Measurements from ENCODE around the gene DUSP22. TPM values are rescaled to one million over a fixed set of nuclear protein-coding genes. Genes with fewer than 3 reads are reported as not detected.

Gene DUSP22
- total RNA-seq, 1 donor from 2014 or later: 22.0 TPM

GRCh38 chr6:339480-339879, 47.2 kb downstream of the DUSP22 start:
- intact Hi-C loops (cut with micrococcal nuclease): loop anchor here (1.0 to 5.0 kb wide), 7 partner anchors 19 to 353 kb away; partner anchors contain the start of genes EXOC2 and IRF4
- Mint-ChIP-seq H3K27me3 (ENCODE audit: insufficient read depth) (peaks cover 2% of the 10 kb centered on the region), H3K4me1 (ENCODE audit: low read depth) (peaks cover 58% of the 10 kb centered on the region), H3K36me3 (ENCODE audit: low read depth) (peaks cover 3% of the 10 kb centered on the region), H3K9me3 (no peaks in the 10 kb centered on the region), H3K27ac (no peak overlapping the region), H3K4me3 (peak overlapping the region; percentile 75)
- no peak for DNase-seq (ENCODE audit: low spot score)

DNA sequence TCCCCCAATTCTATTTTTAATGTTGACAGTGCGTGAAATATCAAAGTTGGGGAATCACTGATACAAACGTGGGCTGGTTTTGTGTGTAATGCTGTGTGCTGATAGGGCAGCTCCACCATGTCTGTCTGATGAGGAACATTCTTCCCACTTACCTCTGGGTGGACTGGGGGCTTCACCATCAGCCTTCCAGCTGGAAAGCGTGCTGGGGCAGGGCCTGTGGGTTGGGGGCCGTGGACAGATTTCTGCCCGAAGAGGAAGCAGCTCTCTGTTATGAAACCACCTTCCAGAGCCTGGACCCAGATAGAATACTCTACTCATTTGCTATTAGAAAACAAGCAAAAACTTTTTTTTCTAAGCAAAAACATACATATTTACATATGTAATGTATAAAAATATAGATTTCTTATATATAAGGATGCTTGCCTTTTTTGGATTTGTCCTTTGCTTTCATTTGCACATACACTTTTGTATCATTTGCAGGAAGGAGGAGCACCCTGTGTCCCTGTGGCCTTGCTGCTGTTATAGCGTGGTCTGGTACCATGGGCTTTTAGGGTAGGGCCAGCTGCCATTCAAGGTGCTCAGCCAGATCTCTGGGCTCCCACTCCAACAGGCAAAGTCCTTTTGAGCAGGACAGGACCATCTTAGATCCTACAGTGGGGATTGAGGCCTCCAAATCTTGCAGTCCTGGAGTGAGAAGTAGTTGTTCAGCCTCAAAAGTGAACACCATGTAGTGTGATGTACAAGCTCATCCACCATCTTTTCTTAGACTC, 48.1 kb downstream of the DUSP22 start:
- DNase-seq (ENCODE audit: low spot score): no peak
- Mint-ChIP-seq H3K4me1 (ENCODE audit: low read depth) (peaks cover 58% of the 10 kb centered on the region), H3K4me3 (no peak overlapping the region), H3K27me3 (ENCODE audit: insufficient read depth) (peaks cover 2% of the 10 kb centered on the region), H3K36me3 (ENCODE audit: low read depth) (peaks cover 3% of the 10 kb centered on the region), H3K27ac (no peak overlapping the region), H3K9me3 (no peaks in the 10 kb centered on the region)
- intact Hi-C loops (cut with micrococcal nuclease): no loop called here

GRCh38 chr6:340991-341827, 48.9 kb downstream of the DUSP22 start:
- Mint-ChIP-seq H3K36me3 (ENCODE audit: low read depth) (peaks cover 3% of the 10 kb centered on the region), H3K9me3 (no peaks in the 10 kb centered on the region), H3K27ac (no peak overlapping the region), H3K4me3 (no peak overlapping the region), H3K4me1 (ENCODE audit: low read depth) (peaks cover 52% of the 10 kb centered on the region), H3K27me3 (ENCODE audit: insufficient read depth) (peaks cover 2% of the 10 kb centered on the region)
- DNase-seq (ENCODE audit: low spot score): no peak
- intact Hi-C loops (cut with micrococcal nuclease): no loop called here

DNA sequence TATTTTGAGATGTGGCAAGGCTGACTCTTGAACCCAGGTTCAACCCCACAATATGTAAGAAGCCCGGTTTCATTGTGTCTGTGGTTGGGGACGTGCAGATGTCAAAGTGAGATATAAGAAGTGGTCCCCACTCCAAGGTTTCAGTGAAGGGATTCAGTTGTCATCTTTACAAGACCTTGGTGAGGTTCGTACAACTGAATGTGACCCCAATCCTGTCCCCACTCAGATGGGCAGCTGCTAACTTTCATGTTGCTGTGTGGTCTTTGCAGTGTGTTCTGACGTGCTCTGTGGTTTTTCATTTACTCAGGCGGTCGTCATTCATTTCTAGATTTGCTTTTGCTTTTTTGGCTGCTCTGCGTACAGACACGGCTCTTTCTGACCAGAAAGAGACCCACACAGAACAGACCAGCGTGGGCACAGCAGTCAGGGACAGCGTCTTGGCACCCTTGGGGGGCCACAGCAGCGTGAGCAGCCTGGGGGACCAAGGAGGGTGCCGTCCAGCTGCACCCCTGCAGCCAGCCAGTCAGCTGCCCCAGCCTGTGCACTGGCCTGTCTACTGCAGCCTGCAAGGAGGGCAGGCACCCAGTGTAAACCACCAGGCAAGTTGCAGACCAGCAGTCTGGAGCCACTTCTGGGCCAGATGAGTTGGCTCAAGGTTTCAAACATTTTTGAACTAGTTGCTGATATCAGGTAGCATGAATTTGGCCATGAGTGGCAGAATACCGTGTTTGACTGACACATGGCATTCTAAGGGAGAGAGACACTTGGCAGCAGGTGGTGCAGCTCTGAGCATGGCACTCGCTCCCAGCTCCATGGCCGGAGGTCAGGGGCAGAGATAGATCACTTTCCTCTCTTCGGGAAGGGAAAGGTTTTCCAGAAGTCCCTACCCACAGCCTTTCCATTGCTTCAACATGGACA, 49.9 kb downstream of the DUSP22 start:
- H3K27ac Mint-ChIP-seq: no peak overlapping the region
- H3K9me3 Mint-ChIP-seq: no peaks in the 10 kb centered on the region
- peaks cover 2% of the 10 kb centered on the region for H3K36me3 Mint-ChIP-seq (ENCODE audit: low read depth)
- DNase-seq (ENCODE audit: low spot score): no peak
- H3K4me3 Mint-ChIP-seq: no peak overlapping the region
- intact Hi-C loops (cut with micrococcal nuclease): no loop called here
- peaks cover 42% of the 10 kb centered on the region for H3K4me1 Mint-ChIP-seq (ENCODE audit: low read depth)
- peaks cover 2% of the 10 kb centered on the region for H3K27me3 Mint-ChIP-seq (ENCODE audit: insufficient read depth)

DNA sequence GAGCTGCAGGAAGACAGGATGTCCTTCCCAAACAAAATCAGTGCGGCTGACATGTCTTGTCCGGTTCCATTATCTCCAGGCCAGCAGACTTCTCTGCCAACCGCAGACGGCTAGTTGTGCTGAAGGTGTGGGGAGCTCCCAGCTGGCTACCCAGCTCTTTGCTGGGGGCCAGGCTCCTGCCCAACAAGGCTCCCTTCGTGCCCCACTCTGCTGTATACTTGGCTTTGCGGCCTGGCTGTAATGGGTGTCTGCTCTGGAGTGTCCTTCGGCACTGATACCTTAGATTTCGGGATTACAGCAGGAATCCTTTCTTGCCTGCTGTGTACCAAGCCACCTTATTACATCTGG, 50.5 kb downstream of the DUSP22 start:
- Mint-ChIP-seq H3K4me3 (no peak overlapping the region), H3K27me3 (ENCODE audit: insufficient read depth) (peaks cover 2% of the 10 kb centered on the region), H3K36me3 (ENCODE audit: low read depth) (peaks cover 2% of the 10 kb centered on the region), H3K9me3 (no peaks in the 10 kb centered on the region), H3K27ac (no peak overlapping the region), H3K4me1 (ENCODE audit: low read depth) (peaks cover 36% of the 10 kb centered on the region)
- intact Hi-C loops (cut with micrococcal nuclease): no loop called here
- no peak for DNase-seq (ENCODE audit: low spot score)

GRCh38 chr6:343226-343935, 51.1 kb downstream of the DUSP22 start:
- no peak overlapping the region for H3K27ac Mint-ChIP-seq
- intact Hi-C loops (cut with micrococcal nuclease): no loop called here
- H3K9me3 Mint-ChIP-seq: no peaks in the 10 kb centered on the region
- DNase-seq (ENCODE audit: low spot score): no peak
- H3K4me1 Mint-ChIP-seq (ENCODE audit: low read depth): peaks cover 31% of the 10 kb centered on the region
- H3K27me3 Mint-ChIP-seq (ENCODE audit: insufficient read depth): peaks cover 2% of the 10 kb centered on the region
- no peak overlapping the region for H3K4me3 Mint-ChIP-seq
- peaks cover 2% of the 10 kb centered on the region for H3K36me3 Mint-ChIP-seq (ENCODE audit: low read depth)

GRCh38 chr6:343960-344815, 51.9 kb downstream of the DUSP22 start:
- H3K27ac Mint-ChIP-seq: no peak overlapping the region
- intact Hi-C loops (cut with micrococcal nuclease): no loop called here
- H3K4me1 Mint-ChIP-seq (ENCODE audit: low read depth): peaks cover 24% of the 10 kb centered on the region
- DNase-seq (ENCODE audit: low spot score): no peak
- peaks cover 6% of the 10 kb centered on the region for H3K36me3 Mint-ChIP-seq (ENCODE audit: low read depth)
- no peak overlapping the region for H3K4me3 Mint-ChIP-seq
- peaks cover 2% of the 10 kb centered on the region for H3K27me3 Mint-ChIP-seq (ENCODE audit: insufficient read depth)
- H3K9me3 Mint-ChIP-seq: no peaks in the 10 kb centered on the region

- DNase-seq (ENCODE audit: low spot score): no peak
- H3K4me3 Mint-ChIP-seq: no peak overlapping the region
- peaks cover 17% of the 10 kb centered on the region for H3K4me1 Mint-ChIP-seq (ENCODE audit: low read depth)
- peaks cover 6% of the 10 kb centered on the region for H3K36me3 Mint-ChIP-seq (ENCODE audit: low read depth)
- peaks cover 2% of the 10 kb centered on the region for H3K27me3 Mint-ChIP-seq (ENCODE audit: insufficient read depth)
- intact Hi-C loops (cut with micrococcal nuclease): no loop called here
- no peak overlapping the region for H3K27ac Mint-ChIP-seq
- no peaks in the 10 kb centered on the region for H3K9me3 Mint-ChIP-seq
Observed at GRCh38 chr6:344816-345340, 52.6 kb downstream of the DUSP22 start.

DNA sequence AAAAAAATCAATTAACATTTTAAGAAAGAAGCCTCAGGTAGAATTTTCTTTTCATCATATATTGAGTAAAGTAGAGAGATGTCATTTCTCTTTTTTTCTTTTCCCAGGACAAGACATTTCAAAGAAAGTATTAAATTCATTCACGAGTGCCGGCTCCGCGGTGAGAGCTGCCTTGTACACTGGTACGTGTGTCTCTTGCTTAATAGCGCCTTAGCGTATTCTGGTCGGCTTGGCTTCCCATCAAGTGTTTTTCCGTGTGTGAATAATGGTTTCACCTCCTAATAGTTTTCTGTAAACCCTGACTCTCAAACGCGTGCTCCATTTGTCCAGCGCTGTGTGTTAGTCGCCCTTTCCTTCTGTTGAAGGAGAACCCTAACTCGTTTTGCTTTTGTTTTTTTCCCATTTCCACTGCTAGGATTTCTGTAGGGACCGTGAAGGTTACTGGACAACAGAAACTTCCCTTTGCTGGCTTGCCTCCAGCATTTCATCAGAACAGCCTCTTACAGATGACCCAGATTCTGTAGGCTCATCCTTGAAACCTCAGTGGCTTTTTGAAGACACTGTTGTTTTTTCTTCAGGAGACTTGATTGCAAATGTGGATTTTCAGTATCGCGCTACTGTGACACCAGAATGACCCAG, 53.6 kb downstream of the DUSP22 start:
- peaks cover 8% of the 10 kb centered on the region for H3K4me1 Mint-ChIP-seq (ENCODE audit: low read depth)
- peaks cover 6% of the 10 kb centered on the region for H3K36me3 Mint-ChIP-seq (ENCODE audit: low read depth)
- H3K27ac Mint-ChIP-seq: no peak overlapping the region
- DNase-seq (ENCODE audit: low spot score): no peak
- peaks cover 2% of the 10 kb centered on the region for H3K27me3 Mint-ChIP-seq (ENCODE audit: insufficient read depth)
- no peaks in the 10 kb centered on the region for H3K9me3 Mint-ChIP-seq
- intact Hi-C loops (cut with micrococcal nuclease): no loop called here
- no peak overlapping the region for H3K4me3 Mint-ChIP-seq

DNA sequence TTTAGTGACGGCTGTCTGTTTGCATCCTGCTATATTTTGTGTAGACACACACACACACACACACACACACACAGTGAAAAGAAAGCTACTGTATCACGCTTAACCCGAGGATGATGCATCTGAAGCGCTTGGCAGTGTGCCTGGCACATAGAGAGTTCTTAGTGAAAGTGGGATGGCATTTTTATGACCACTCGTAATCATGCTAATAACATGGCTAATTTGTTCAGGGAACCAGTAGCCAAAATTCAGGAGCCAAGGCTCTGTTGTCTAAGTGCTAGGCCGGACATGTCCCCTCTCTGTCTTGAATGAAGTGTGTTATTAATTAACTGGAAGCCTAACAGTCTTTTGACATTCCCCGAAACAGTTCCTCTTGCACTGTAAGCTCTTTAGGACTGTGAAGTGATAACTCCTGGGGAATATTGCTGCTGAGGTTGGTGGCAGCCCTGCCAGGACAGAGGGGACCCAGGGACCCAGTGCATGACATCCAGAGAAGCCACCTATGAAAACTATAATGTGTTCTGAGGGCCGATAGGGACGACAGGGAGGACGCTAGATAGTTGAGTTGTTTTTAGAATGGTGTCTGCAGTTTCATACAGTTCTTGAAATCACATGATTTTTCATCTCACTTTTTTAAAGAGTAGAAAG, 54.2 kb downstream of the DUSP22 start:
- Mint-ChIP-seq H3K27me3 (ENCODE audit: insufficient read depth) (peaks cover 2% of the 10 kb centered on the region), H3K9me3 (no peaks in the 10 kb centered on the region), H3K36me3 (ENCODE audit: low read depth) (peaks cover 8% of the 10 kb centered on the region), H3K4me1 (ENCODE audit: low read depth) (peaks cover 3% of the 10 kb centered on the region), H3K4me3 (no peak overlapping the region), H3K27ac (no peak overlapping the region)
- DNase-seq (ENCODE audit: low spot score): no peak
- intact Hi-C loops (cut with micrococcal nuclease): no loop called here

GRCh38 chr6:347232-347631, 54.9 kb downstream of the DUSP22 start:
- no peaks in the 10 kb centered on the region for H3K4me1 Mint-ChIP-seq (ENCODE audit: low read depth)
- H3K27me3 Mint-ChIP-seq (ENCODE audit: insufficient read depth): peaks cover 2% of the 10 kb centered on the region
- H3K27ac Mint-ChIP-seq: no peak overlapping the region
- no peaks in the 10 kb centered on the region for H3K9me3 Mint-ChIP-seq
- no peak overlapping the region for H3K4me3 Mint-ChIP-seq
- intact Hi-C loops (cut with micrococcal nuclease): no loop called here
- peaks cover 7% of the 10 kb centered on the region for H3K36me3 Mint-ChIP-seq (ENCODE audit: low read depth)
- DNase-seq (ENCODE audit: low spot score): no peak
